ENCODE measurements around the gene ZNF638. TPM values are rescaled to one million over a fixed set of nuclear protein-coding genes. Genes with fewer than 3 reads are reported as not detected.
"Not testable (repeated sequence)": the region's sequence is repeated elsewhere in the genome, so short reads cannot be mapped to it uniquely, and the experiment has no call there.

The ZNF638 gene
- total RNA-seq, 1 donor from 2014 or later, result 115 TPM

DNA sequence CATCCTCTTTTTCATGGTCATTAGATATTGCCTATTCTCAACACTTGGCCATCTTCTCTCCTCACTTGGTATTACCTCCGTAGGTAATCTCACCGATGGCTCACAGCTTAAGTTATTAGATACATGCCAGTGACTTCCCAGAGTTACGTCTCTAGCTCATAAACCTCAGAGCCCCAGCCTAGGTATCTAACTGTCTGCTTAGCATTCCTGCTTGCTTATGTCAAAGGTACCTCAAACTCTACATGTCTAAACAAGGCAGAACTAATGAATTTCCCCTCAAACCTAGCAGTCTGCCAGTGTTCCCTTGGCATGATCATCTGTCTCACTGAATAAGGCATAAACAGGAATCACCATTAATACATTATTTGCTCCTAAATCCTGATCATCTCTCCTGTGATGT is 27.7 kb upstream of the ZNF638 start:
- intact Hi-C loops (cut with DNase I), result no loop called here
- TF ChIP-seq, protein P1, sequence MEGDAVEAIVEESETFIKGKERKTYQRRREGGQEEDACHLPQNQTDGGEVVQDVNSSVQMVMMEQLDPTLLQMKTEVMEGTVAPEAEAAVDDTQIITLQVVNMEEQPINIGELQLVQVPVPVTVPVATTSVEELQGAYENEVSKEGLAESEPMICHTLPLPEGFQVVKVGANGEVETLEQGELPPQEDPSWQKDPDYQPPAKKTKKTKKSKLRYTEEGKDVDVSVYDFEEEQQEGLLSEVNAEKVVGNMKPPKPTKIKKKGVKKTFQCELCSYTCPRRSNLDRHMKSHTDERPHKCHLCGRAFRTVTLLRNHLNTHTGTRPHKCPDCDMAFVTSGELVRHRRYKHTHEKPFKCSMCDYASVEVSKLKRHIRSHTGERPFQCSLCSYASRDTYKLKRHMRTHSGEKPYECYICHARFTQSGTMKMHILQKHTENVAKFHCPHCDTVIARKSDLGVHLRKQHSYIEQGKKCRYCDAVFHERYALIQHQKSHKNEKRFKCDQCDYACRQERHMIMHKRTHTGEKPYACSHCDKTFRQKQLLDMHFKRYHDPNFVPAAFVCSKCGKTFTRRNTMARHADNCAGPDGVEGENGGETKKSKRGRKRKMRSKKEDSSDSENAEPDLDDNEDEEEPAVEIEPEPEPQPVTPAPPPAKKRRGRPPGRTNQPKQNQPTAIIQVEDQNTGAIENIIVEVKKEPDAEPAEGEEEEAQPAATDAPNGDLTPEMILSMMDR (IDR thresholded peaks at IDR 0.05), result no peak
- Histone ChIP-seq H3K27me3 (ENCODE audit: low read depth) (no peaks in the 10 kb centered on the region), H3K4me1 (no peaks in the 10 kb centered on the region), H3K4me3 (no peak overlapping the region), H3K9me3 (no peaks in the 10 kb centered on the region), H3K36me3 (no peaks in the 10 kb centered on the region), H3K27ac (no peak overlapping the region)
- no peak for ATAC-seq
- no peak for DNase-seq

DNA sequence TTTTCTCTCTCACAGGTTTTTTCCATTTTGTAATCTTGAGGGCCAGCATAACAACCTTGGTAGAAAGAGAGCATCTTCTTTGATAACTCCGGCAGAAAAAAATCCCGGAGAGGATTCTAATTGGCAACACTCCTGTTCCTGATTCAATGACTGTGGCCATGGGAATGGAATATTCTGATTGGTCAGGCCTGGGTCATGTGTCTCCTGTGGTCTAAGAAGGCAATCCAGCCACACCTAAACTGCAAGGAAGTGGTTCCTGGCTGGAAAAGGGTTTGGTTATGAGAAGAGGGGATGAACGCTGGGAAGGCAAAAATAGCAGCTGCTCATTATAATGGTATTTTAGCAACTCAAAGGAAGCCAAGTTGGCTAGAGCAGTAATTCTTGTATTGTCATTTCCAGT is 24.8 kb upstream of the ZNF638 start:
- Histone ChIP-seq H3K4me1 (no peaks in the 10 kb centered on the region), H3K27me3 (ENCODE audit: low read depth) (no peaks in the 10 kb centered on the region), H3K36me3 (no peaks in the 10 kb centered on the region), H3K4me3 (no peak overlapping the region), H3K9me3 (no peaks in the 10 kb centered on the region), H3K27ac (no peak overlapping the region)
- intact Hi-C loops (cut with DNase I), result no loop called here
- TF ChIP-seq, protein P1 (IDR thresholded peaks at IDR 0.05), result no peak
- ATAC-seq, result no peak
- DNase-seq, result no peak

DNA sequence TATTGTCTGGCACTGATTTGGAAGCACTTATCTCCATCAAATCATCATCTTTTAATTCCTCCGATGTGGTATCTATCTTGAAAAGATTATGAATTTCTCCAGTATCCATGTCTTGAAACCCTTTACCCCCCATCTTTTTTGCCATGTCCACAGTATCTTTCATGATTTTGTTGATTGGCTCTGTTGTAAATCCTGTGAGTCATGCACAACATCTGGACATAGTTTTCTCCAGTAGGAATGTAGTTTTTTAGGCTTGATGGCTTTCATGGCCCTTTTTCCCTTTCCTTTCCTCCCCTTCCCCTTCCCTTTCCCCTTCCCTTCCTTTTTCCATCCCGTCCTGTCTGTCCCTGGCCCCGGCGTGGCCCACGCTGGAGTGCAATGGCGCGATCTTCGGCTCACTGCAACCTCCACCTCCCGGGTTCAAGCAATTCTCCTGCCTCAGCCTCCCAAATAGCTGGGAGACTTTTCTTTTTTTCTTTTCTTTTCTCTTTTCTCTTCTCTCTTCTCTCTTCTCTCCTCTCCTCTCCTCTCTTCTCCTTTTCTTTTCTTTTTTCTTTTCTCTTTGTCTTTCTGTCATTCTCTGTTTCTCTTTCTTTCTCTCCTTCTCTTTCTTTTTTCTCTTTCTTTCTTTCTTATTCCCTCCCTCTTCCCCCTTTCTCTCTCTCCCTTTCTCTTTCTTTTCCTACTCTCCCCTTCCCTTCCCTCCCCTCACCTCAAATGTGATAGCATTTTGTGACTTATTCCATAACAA is 18.4 kb upstream of the ZNF638 start:
- DNase-seq, result no peak
- H3K36me3 ChIP-seq, result no peaks in the 10 kb centered on the region
- TF ChIP-seq, protein P1 (IDR thresholded peaks at IDR 0.05), result no peak

DNA sequence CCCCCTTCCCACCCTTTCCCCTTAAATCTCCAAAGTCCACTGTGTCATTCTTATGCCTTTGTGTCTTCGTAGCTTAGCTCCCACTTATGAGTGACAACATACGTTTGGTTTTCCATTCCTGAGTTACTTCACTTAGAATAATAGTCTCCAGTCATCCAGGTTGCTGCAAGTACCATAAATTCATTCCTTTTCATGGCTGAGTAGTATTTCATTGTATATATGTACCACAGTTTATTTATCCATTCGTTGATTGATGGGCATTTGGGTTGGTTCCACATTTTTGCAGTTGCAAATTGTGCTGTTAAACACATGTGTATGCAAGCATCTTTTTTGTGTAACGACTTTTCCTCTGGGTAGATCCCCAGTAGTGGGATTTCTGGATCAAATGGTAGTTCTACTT is 14.5 kb upstream of the ZNF638 start:
- Histone ChIP-seq H3K27ac (no peak overlapping the region), H3K4me1 (no peaks in the 10 kb centered on the region), H3K27me3 (ENCODE audit: low read depth) (no peaks in the 10 kb centered on the region), H3K9me3 (peaks cover 23% of the 10 kb centered on the region), H3K4me3 (no peak overlapping the region), H3K36me3 (no peaks in the 10 kb centered on the region)
- intact Hi-C loops (cut with DNase I), result no loop called here
- no peak for ATAC-seq
- TF ChIP-seq, protein P1 (IDR thresholded peaks at IDR 0.05), result no peak
- DNase-seq, result no peak

More for the DNA sequence above, 18.4 kb upstream of the ZNF638 start:
- no peaks in the 10 kb centered on the region for H3K27me3 ChIP-seq (ENCODE audit: low read depth)
- no peaks in the 10 kb centered on the region for H3K4me1 ChIP-seq
- H3K4me3 ChIP-seq, result no peak overlapping the region
- intact Hi-C loops (cut with DNase I), result no loop called here
- no peaks in the 10 kb centered on the region for H3K9me3 ChIP-seq
- ATAC-seq, result no peak
- H3K27ac ChIP-seq, result no peak overlapping the region

DNA sequence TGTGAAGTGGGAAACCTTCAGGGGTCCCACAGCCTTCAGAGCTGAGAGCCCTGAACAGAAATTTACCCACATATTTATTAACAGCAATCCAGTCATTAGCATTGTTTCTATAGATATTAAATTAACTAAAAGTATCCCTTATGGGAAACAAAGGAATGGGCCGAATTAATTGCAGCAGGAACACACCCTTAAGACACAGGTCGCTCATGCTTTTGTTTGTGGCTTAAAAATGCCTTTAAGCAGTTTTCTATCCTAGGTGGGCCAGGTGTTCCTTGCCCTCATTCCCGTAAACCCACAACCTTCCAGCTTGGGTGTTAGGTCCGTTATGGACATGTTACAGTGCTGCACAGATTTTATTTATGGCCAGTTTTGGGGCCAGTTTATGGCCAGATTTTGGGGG is 13.7 kb upstream of the ZNF638 start:
- H3K4me3 ChIP-seq; H3K27ac ChIP-seq; intact Hi-C loops (cut with DNase I); DNase-seq; ATAC-seq; H3K27me3 ChIP-seq (ENCODE audit: low read depth); H3K4me1 ChIP-seq; H3K36me3 ChIP-seq: not testable (repeated sequence)
- peaks cover 24% of the 10 kb centered on the region for H3K9me3 ChIP-seq

DNA sequence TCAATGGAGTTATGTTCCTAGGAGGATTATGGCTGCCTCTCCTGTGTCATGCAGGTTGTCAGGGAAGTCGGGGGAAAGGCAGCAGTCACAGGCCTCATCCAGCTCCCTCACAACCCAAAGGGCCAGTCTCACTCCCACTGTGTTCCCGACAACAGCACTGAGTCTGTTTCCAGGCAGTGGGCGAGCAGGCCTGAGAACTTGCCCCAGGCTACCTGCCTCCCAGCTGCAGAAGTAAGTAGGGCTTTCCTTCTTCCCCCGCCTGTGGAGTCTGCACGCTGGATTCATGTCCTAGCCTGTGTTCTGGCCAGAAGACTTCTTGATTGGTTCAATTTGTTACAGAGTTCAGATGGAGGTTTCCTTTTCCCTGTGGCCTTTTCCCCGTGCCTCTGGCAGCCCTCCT is 8.2 kb upstream of the ZNF638 start:
- H3K27ac ChIP-seq, result no peak overlapping the region
- intact Hi-C loops (cut with DNase I), result no loop called here

More for the DNA sequence above, 8.2 kb upstream of the ZNF638 start:
- ATAC-seq, result no peak
- H3K4me3 ChIP-seq, result no peak overlapping the region
- no peaks in the 10 kb centered on the region for H3K27me3 ChIP-seq (ENCODE audit: low read depth)
- H3K9me3 ChIP-seq, result peaks cover 24% of the 10 kb centered on the region
- TF ChIP-seq, protein P1 (IDR thresholded peaks at IDR 0.05), result no peak
- H3K36me3 ChIP-seq, result no peaks in the 10 kb centered on the region
- no peak for DNase-seq
- H3K4me1 ChIP-seq, result no peaks in the 10 kb centered on the region

Measured in lower lobe of right lung (tissue), 2 donors.